GM18861 (cell line): Measurements from ENCODE around the gene SCLY.
"Not testable (repeated sequence)": the region's sequence is repeated elsewhere in the genome, so short reads cannot be mapped to it uniquely, and the experiment has no call there.

Experiments used
- ATAC-seq: cut with Tn5 transposase; IDR thresholded peaks from one replicate; pipeline ENCODE4 v1.9.1; 2021; ENCODE audit not compliant: unreplicated experiment

The SCLY gene

GRCh38 chr2:238107525-238108422, 47.0 kb downstream of the SCLY start:
- peak; percentile 74 for ATAC-seq

GRCh38 chr2:238108423-238109183, 47.8 kb downstream of the SCLY start:
- peak; percentile 57 for ATAC-seq

- ATAC-seq = no peak
Measured at GRCh38 chr2:238113611-238114010, 52.8 kb downstream of the SCLY start.

GRCh38 chr2:238114331-238114841, 53.6 kb downstream of the SCLY start:
- no peak for ATAC-seq

- ATAC-seq = no peak
Measured at GRCh38 chr2:238114851-238115660, 54.3 kb downstream of the SCLY start.

- ATAC-seq = not testable (repeated sequence)
Measured at GRCh38 chr2:238115709-238116108, 54.9 kb downstream of the SCLY start.

- no peak for ATAC-seq
Measured at GRCh38 chr2:238116298-238117198, 55.7 kb downstream of the SCLY start.

GRCh38 chr2:238117199-238118154, 56.7 kb downstream of the SCLY start:
- no peak for ATAC-seq

GRCh38 chr2:238119756-238120462, 59.1 kb downstream of the SCLY start:
- no peak for ATAC-seq

GRCh38 chr2:238120463-238121298, 59.9 kb downstream of the SCLY start:
- no peak for ATAC-seq

- no peak for ATAC-seq
Measured at GRCh38 chr2:238121511-238122286, 60.9 kb downstream of the SCLY start.

- ATAC-seq = no peak
Measured at GRCh38 chr2:238122287-238123217, 61.8 kb downstream of the SCLY start.

- ATAC-seq = no peak
Measured at GRCh38 chr2:238123218-238123971, 62.6 kb downstream of the SCLY start.

- no peak for ATAC-seq
Measured at GRCh38 chr2:238123991-238124470, 63.2 kb downstream of the SCLY start.
